ENCODE results near the gene SPTLC2.
"Not testable (repeated sequence)": the region's sequence is repeated elsewhere in the genome, so short reads cannot be mapped to it uniquely, and the experiment has no call there.

The SPTLC2 gene, protein sequence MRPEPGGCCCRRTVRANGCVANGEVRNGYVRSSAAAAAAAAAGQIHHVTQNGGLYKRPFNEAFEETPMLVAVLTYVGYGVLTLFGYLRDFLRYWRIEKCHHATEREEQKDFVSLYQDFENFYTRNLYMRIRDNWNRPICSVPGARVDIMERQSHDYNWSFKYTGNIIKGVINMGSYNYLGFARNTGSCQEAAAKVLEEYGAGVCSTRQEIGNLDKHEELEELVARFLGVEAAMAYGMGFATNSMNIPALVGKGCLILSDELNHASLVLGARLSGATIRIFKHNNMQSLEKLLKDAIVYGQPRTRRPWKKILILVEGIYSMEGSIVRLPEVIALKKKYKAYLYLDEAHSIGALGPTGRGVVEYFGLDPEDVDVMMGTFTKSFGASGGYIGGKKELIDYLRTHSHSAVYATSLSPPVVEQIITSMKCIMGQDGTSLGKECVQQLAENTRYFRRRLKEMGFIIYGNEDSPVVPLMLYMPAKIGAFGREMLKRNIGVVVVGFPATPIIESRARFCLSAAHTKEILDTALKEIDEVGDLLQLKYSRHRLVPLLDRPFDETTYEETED

DNA sequence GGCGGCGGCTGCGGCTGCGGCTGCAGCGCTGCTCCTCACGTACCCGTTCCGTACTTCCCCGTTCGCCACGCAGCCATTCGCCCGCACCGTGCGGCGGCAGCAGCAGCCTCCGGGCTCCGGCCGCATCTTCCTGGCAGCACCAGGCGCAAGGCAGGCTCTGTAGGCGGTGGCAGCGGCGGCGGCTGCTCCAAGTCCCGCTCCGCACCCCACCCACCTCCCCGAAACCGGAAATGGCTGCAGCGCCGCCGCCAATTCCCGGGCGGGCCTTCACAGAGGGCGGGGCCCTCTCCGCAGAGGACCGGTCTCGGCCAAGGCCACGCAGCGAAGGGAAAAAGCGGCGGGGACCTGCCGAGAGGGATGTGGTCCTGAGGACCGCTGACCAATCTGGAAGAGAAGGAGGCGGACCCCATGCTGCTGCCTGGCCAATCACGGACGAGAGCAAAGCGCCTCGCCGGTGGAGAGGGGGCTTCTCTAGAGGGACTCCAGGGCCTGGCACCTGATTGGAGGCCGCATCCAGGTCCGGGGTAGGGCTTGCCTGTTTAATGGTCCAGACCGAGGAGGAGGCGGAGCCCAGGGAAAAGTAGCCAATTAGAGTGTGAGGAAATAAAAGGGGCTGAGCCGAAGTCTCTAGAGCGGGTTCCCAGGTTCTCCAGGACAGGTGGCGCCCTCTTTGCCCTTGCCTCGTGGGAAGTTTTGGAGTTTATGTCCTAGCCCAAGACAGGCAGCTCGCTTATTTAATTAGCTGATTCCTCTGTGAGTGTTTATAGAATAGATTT lies at the start of gene SPTLC2:
Gene SPTLC2, minus strand, starts transcription at position 184 of the 776 bp plus-strand sequence. Its CDS starts 58 bp downstream, at position 126.
- DNase-seq (ENCODE audit: low read depth, low spot score), result peak; percentile 94

DNA sequence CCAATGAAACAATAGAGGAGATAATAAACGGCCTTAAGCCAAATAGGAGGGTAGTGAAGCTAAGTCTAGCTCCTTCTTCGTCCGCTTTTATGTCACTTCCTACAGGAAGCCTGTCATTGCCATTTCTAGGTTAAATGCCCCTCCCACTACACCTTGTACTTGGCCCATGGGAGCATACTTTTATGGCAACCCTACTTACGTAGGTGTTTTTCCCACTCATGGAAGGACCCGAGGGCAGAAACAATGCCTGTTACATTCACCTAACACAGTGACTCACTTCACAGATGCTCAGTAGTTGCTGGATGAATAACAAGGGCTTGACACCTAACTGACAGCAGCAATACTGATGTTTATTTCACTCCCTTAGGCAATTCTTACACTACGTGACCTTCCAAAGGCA lies 46.9 kb upstream of the SPTLC2 start:
- no peak for DNase-seq (ENCODE audit: low read depth, low spot score)

DNA sequence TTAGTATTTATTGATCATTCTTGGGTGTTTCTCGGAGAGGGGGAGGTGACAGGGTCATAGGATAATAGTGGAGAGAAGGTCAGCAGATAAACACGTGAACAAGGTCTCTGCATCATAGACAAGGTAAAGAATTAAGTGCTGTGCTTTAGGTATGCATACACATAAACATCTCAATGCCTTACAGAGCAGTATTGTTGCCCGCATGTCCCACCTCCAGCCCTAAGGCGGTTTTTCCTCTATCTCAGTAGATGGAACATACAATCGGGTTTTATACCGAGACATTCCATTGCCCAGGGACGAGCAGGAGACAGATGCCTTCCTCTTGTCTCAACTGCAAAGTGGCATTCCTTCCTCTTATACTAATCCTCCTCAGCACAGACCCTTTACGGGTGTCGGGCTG lies 45.1 kb upstream of the SPTLC2 start:
- not testable (repeated sequence) for DNase-seq (ENCODE audit: low read depth, low spot score)

DNA sequence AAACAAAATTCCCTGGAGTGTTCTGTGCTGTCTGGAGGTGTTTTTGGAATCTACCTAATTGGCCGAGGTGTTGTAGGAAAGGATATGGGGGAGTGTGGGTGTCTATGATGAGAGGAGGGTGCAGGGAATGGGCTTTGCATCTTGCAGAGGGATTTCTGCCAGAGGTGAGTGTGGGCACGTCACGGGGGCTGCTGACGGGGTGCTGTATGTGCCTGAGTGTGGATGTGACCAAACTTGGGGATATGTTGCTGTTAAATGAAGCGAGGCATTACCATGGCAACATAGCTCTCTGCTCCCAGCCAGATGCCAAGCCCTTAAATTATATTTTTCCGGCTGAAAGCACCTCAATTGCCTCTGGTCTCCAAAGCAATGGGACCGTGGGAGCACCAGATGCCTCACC lies 44.3 kb upstream of the SPTLC2 start:
- DNase-seq (ENCODE audit: low read depth, low spot score), result no peak

DNA sequence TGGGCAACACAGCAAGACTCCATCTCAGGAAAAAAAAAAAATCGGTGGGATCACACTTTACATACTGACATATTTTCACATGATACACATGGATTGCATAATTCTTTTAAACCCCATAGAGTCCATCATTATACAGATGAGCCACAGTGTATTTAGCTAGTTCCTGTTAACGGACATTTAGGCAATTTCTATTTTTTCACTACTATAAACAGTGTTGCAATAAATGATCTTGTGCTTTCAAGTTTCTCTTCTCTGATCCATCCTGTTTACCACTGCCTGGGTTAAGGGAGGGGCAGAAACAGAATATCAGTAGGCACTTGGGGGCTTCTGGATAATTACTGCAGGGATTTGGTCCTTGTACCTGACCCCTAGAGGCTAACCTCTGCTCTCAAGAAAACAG lies 43.4 kb upstream of the SPTLC2 start:
- no peak for DNase-seq (ENCODE audit: low read depth, low spot score)

DNA sequence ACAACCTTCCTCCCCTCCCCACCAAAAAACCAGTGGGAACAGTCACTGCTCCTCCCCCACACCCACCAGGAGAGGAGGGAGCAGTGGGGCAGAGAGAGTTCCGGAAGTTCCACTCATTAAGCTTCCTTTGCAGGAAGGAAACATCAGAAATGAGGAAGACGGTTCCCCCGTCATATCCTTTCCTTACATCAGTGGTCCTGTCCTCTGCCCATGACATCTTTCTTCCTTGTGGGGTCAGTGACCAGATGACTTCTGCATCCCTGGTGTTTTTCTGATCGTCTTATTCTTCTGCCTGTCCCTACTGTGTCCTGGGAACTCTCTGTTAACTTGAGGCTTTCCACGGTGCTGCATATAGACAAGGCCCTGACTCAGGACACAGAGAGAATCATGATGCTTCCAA lies 40.8 kb upstream of the SPTLC2 start:
- no peak for DNase-seq (ENCODE audit: low read depth, low spot score)

DNA sequence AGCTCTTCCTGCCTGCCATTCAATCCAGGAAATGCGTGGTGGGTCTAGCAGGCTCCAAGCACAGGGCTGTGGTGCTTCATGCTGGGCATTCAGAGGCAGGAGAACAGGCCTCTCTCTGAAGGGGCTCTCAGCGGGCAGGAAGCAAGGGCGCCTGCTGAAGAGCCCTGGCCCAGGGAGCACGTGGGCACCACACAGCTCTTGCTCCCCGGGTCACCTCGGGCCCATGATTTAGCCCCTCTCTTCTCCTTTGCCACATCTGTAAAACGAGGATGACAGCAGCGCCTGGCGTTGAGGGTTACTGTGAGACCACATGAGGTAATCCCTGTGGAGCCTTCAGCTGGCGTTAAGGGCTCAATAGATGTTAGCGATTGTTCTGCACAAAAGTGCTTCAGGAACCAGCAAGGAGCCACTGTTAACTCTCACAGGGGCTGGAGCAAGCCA lies 37.6 kb upstream of the SPTLC2 start:
- DNase-seq (ENCODE audit: low read depth, low spot score), result no peak

DNA sequence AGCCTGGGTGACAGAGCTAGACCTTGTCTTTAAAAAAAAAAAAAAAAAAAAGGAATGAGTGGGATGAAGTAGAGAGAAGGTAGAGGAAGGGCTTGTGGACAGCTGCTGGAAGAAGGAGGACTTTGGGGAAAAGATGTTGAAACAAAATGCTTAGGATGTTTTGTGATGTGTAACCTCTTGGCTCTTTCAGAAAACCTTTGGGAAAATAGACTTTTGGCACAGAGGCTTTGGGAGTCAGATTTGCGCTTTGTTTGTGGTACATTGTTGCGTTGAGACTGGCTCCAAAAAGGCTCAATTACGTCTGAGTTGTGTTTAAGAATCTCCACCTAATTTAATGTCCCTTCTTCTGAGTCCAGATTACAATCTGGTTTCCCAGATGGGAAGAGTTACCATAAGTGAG lies 32.9 kb upstream of the SPTLC2 start:
- no peak for DNase-seq (ENCODE audit: low read depth, low spot score)

DNA sequence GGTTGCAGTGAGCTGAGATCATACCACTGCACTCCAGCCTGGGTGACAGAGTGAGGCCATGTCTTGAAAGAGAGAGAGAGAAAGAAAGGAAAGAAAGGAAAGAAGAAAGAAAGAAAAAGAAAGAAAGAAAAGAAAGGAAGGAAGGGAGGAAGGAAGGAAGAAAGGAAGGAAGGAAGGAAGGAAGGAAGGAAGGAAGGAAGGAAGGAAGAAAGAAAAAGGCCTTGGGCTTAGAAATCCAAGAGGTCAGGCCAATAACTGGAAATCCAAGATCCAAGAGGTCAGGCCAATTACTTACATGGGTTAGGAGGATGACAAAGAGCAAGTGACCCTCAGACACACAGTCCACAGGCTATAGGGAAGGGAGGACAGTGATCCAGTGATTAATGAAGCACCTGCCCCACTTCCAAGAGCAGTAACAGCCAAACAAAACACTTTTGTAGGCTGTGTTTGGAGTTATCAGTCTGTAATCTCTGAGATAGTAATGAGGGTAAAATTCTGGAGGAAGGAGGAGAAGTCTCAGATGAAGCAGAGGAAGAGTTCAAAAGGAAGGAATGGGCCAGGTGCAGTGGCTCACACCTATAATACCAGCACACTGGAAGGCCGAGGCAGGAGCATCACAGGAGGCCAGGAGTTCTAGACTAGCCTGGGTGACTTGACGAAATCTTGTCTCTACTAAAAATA lies 32.2 kb upstream of the SPTLC2 start:
- DNase-seq (ENCODE audit: low read depth, low spot score), result no peak

DNA sequence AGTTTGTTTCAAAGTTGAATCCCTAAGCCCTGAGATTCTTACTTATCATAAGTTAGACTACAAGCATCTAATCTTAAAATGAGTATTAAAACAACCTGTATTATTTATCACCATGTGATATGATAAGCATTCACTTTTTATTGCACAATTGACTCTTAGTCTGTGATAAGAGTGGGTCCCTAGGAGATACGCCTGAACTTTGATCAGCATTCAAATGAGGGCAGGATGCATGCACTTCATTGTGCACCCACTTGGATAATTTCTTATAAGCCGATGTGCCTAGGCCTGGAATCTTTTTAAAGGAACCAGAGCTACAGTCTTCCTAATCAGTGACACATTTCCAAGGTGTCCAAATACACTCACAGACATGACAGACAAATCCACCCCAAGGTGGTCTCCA lies 31.4 kb upstream of the SPTLC2 start:
- no peak for DNase-seq (ENCODE audit: low read depth, low spot score)

DNA sequence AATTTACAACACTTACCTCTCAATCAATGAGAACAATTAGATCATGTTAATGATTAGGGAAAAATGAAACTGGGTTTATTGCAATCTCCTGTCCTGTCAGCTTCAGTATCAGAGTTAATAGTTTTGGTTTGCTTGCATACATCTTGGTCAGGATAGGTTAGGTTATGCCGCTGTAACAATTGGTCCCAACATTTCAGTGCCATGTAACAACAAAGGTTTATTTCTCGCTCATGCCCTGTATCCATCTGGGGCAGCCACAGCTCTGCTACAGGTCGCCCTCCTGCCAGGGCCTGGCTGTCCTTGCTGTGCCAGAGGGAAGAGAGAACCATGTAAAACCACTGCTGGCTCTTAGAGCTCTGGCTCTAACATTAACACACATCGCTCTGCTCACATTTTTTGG lies 30.5 kb upstream of the SPTLC2 start:
- no peak for DNase-seq (ENCODE audit: low read depth, low spot score)

DNA sequence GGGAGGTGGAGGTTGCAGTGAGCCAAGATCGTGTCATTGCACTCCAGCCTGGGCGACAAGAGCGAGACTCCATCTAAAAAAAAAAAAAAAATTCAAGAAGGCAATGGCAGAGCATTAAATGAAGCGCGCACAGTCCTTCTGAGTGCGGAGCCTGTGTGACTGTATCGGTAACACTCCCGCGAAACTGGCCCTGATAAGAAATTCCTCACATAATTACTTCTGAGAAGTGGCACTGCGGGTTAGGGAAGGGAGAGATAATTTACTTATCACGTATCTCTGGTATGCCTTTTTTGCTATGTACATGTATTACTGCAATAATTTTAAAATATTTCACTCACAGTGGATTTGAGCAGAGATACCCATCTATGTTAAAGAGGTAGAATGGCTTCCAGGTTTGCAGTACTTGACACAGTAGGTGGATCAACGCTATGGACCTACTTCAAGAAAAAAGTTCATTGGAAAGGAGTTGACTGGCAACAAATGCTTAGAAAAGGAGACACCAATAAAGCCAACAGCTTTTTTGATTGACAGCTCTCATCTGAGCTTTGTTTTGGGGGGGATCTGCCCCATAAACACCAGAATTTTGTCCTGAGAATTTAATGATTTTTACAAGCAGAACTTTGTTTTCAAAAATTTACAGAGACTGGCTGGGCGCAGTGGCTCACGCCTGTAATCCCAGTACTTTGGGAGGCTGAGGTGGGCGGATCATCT lies 29.2 kb upstream of the SPTLC2 start:
- DNase-seq (ENCODE audit: low read depth, low spot score), result no peak

DNA sequence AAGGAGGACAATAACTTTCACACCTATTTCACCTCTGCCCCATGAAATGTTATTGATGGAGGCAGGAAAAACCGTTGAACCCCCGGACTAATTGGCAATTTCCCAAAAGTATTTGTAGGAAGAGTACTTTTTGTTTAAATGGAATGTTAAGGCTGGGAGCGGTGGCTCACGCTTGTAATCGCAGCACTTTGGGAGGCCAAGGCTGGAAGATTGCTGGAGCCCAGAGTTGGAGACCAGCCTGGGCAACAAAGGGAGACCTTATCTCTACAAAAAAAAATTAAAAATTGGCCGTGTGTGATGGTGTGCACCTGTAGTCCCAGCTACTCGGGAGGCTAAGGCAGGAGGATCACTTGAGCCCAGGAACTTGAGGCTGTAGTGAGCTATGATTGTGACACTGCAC lies 26.0 kb upstream of the SPTLC2 start:
- DNase-seq (ENCODE audit: low read depth, low spot score), result no peak

DNA sequence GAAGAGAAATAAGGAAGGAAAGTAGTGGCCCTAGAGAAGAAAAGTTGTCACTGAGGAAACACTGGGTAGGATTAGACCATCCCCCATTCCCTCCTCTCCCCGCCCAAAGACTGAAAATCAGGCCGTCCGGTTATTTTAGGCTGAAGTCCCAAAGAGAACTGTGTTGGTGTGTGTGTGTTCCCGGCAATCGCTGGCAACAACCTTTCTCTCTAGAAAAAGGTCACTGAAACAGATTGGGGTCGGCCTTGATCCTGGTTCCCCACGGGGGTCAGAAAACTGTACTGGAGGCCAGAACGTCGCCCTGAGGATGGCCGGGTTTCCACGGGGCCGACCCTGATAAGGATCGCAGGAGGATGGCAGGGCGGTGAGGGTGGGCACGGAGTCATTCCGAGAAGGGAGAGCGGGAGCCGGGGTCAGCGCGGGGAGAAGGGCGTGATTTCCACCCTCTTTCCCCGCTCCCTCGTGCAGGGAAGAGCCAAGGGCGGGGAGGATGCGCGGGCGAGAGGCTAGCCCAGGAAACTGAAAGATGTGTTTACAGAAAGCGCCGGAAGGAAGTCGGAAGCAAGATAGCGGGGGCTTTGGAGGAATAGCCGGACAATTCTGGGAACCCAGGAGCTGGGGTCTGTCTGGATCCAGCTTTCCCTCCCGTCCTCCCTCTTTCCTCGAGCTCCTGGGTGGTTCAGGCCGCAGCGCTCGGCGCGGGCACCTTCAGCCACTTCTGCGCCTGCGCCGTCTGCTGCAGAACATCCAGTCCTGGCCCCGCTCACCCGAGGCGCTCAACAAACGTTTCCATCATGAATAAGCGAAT lies 25.3 kb upstream of the SPTLC2 start:
- DNase-seq (ENCODE audit: low read depth, low spot score), result peak; percentile 12

DNA sequence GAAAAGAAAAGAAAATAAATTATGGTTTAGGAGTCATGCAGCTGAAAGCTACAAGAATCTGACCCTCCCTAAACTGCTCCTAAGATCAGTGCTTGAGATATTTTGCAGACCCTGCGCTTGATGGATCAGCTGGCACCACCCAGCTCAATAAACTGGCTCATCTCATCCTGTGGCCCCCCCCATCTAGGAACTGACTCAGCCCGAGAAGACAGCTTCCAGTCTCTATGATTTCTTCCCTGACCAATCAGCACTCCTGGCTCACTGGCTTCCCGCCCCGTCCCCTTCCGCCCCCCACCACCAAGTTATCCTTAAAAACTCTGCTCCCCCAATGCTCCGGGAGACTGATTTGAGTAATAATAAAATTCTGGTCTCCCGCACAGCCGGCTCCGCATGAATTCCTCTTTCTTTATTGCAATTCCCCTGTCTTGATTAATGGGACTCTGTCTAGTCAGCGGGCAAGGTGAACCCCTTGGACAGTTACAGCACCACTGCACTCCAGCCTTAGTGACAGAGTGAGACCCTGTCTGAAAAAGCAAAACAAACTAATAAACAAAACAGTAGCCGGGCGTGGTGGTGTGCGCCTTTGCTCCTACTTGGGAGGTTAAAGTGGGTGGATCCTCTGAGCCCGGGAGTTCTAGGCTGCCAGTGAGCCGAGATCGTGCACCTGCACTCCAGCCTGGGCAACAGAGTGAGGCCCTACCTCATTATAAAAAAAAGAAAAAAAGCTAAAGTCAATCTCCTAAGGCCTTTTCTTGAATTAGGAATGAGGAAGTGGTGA lies 24.5 kb upstream of the SPTLC2 start:
- no peak for DNase-seq (ENCODE audit: low read depth, low spot score)

DNA sequence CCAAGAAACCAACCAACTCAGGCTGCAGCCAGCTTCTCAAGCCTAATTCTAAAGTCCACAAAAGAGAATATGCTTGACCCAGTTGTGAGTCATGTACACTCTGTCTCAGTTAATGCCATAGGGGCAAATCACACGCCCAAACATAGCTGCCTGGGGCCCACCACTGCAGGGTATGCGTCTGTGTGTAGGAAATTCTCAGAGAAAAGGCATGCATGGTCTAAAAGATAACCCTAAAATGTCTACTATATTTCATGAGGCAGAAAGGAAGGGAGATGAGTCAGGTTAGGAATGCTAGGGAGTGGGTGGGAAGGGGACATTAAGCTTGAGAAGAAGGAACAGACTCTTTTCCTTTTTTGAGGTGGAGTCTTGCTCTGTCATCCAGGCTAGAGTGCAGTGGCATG lies 22.3 kb upstream of the SPTLC2 start:
- DNase-seq (ENCODE audit: low read depth, low spot score), result no peak

DNA sequence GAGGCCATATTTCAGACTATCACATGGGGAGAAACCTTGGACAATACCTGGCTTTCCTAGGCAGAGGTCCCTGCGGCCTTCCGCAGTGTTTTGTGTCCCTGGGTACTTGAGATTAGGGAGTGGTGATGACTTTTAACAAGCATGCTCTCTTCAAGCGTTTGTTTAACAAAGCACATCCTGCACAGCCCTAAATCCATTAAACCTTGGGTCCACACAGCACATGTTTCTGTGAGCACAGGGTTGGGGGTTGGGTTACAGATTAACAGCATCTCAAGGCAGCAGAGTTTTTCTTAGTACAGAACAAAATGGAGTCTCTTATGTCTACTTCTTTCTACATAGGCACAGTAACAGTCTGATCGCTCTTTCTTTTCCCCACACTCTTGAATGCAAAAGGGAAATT lies 19.4 kb upstream of the SPTLC2 start:
- DNase-seq (ENCODE audit: low read depth, low spot score), result not testable (repeated sequence)

DNA sequence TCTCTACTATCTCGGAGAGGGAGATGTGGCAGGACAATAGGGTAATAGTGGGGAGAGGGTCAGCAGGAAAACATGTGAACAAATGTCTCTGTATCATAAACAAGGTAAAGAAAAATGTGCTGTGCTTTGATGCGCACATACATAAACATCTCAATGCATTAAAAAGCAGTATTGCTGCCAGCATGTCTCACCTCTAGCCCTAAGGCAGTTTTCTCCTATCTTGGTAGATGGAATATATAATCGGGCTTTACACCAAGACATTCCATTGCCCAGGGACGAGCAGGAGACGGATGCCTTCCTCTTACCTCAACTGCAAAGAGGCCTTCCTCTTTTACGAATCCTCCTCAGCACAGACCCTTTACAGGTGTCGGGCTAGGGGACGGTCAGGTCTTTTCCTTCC lies 19.0 kb upstream of the SPTLC2 start:
- DNase-seq (ENCODE audit: low read depth, low spot score), result not testable (repeated sequence)

DNA sequence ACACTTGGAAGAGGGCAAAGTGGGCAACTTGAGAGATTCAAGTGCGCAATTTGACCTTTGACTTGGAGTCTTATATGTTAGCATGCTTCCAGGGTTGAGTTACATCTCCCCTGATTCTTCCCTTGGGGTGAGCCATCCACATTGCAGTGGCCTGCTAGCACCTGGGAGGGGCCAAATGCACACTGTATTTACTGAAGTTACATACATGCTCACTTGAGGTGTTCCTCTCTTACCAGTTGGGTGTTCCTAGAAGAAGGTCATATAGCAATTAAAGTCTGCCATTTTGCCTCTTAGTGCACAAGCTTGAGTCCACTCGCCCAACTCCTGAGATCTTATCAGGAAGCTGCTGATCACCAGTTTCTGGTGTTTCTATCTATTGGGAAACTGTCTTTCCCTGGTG lies 13.7 kb upstream of the SPTLC2 start:
- DNase-seq (ENCODE audit: low read depth, low spot score), result no peak

DNA sequence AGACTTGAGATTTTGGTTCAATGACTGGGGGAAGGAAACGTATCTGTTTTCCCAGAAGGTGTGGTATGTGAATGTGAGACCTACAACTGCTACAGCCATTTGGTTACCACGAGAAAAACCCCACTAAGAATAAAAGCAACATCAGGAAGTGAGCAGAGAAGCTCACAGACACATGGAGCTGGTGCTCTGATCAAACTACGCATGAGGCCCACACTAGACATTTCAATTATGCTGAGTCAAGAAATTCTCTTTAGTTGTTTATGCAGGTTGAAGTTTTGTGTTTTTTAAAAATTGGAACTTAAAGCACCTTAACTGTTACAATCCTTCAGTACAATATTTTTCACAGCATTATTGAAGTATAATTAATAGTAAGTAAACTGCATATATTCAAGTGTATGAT lies 8.9 kb upstream of the SPTLC2 start:
- DNase-seq (ENCODE audit: low read depth, low spot score), result no peak

All from activated CD4-positive, CD25-positive, alpha-beta regulatory T cell treated with anti-CD3 and anti-CD28 coated beads, Interleukin-2, amount 50 U/mL, for 16 hours (primary cell).